Activated gamma-delta T cell treated with Interleukin-2 at 50 U/mL for 16 hours (primary cell): ENCODE results near the gene PRRT3.
"Not testable (repeated sequence)": the region's sequence is repeated elsewhere in the genome, so short reads cannot be mapped to it uniquely, and the experiment has no call there.

Experiments
- DNase-seq: peaks from one replicate; pipeline ENCODE4 v3.0.0-alpha.2; 2020

PRRT3 gene

DNA sequence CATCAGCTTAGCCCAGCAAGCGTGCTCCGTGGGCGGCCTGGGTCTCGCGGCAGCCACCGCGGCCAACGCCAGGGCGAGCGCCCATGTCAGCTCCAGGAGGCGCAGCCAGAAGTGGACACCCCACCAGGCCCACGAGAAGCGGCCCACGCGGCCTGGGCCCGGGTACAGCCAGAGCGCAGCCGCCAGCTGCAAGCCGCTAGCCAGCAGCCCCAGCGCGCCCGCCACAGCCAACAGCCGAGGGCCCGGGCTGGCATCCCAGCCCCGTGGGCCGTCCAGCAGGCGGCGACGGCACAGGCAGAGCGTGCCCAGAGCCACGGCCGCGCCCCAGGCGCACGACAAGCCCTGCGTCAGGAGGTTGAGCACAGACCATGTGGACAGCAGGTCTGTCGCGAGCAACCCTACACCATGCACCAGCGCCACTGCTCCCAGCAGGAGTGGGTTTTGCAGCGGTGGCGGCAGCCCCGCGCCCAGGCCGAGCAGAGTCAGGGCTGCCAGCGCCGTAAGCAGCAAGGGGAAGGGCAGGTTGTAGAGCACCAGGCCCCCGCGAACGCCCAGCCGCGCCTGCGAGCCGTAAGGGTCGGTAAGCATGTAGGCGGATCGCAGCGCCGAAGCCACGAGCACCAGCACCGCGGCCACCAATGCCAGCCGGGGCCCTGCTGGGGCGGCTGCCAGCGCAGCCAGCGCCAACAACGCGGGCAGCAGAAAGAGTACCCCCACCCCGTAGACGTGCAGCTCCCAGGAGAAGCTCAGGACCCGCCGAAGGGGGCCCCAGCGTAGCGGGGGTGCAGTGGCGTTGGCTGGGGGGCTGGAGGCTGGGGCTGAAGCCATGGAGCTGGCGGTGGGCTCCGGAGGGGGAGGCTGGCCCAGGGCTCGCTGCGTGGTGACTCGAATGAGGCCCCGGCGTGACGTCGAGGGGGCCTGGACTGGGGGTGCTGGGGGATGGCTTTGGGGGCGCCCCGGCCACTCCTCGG lies 4.9 kb downstream of the PRRT3 start:
- DNase-seq = no peak

DNA sequence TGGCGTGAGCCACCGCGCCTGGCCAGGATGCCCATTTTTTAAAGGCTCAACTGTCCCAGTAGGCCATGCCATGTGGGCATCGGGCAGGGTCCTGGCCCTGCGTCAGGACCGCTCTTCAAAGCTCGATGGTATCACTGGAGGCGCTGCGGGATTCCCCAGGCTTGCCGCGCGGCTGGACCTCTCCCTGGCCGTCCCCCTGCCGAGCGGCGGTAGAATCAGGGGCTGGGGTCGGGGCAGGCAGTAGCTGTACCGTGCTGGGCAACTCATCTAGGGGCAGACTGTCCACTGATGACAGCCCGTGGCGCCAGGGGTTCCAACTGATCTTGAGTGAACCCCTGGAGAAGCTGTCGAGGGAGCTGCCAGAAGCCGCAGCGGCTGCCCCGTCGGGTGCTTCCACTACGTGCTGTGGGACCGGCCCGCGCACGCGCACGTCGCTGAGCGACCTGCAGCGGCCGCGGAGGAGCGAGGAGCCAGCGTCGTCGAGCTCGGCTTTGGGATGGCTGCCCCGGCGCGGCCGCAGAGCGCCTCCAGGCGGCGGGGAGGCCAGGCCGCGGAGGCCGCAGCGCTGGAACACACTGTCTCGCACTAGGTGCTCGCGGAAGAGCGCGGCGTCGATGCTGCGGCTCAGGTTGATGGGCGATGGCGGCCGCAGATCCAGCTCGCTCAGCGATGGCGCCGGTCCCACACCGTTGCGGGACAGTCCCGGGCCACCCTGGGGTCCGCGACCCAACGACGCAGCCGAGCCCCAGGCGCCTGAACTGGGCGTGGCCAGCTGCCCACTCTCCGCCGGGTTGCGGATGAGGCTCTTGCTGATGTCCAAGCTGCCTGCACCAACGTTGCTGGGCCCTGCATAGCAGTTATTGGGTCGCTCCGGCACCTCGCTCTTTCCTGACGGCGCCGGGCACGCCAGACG lies 5.8 kb downstream of the PRRT3 start:
- DNase-seq = peak; percentile 80

- no peak for DNase-seq
Observed at GRCh38 chr3:9945358-9945757, 6.8 kb downstream of the PRRT3 start.

DNA sequence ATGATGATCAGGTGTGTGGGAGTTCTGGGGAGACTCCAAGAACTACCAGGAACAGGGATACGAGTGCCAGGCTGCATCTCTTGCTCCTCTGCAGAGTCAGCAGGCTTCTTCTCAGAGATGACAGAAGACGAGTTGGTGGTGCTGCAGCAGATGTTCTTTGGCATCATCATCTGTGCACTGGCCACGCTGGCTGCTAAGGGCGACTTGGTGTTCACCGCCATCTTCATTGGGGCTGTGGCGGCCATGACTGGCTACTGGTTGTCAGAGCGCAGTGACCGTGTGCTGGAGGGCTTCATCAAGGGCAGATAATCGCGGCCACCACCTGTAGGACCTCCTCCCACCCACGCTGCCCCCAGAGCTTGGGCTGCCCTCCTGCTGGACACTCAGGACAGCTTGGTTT lies 7.9 kb downstream of the PRRT3 start:
- no peak for DNase-seq

- DNase-seq = no peak
Observed at GRCh38 chr3:9942934-9943690, 9.1 kb downstream of the PRRT3 start.

GRCh38 chr3:9942164-9942563 lies 10.0 kb downstream of the PRRT3 start:
- DNase-seq = no peak

- no peak for DNase-seq
Observed at GRCh38 chr3:9940746-9941145, 11.5 kb downstream of the PRRT3 start.

GRCh38 chr3:9939906-9940305 lies 12.3 kb downstream of the PRRT3 start:
- not testable (repeated sequence) for DNase-seq

DNA sequence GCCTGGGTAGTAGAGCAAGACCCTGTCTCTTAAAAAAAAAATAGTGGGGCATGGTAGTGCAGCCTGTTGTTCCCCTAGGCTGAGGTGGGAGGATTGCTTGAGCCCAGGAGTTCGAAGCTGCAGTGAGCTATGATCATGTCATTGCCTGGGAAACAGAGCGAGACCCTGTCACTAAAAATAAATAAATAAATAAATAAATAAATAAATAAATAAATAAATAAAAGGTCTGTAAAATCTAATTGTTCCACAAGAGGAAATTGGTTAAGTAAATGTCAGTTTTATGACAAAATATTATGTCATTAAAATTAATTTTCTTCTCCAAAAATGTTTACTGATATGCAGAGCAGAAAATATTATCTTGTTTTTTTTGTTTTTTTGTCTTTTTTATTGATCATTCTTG lies 13.2 kb downstream of the PRRT3 start:
- no peak for DNase-seq

- no peak for DNase-seq
Observed at GRCh38 chr3:9937486-9938238, 14.5 kb downstream of the PRRT3 start.

GRCh38 chr3:9935966-9936510 lies 16.2 kb downstream of the PRRT3 start:
- DNase-seq = no peak

DNA sequence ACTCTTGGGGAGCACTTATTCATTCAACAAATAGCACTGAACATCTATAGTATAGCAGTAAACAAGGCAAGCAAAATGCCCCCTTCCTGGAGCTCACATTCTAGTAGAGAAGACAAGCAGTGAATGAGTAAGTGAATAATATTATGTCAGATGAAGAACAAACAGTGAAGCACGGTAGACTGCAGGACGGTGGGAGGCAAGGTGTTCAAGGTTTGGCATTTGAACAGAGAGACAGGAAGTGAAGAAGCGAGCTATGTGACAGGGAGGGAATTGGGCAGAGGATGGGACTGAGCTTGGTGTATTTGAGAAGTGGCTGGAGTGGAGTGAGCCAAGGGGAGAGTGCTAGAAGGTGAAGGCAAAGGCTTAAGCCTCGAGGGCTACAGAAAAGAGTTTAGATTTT lies 17.2 kb downstream of the PRRT3 start:
- no peak for DNase-seq

GRCh38 chr3:9934235-9934621 lies 18.0 kb downstream of the PRRT3 start:
- DNase-seq = no peak

DNA sequence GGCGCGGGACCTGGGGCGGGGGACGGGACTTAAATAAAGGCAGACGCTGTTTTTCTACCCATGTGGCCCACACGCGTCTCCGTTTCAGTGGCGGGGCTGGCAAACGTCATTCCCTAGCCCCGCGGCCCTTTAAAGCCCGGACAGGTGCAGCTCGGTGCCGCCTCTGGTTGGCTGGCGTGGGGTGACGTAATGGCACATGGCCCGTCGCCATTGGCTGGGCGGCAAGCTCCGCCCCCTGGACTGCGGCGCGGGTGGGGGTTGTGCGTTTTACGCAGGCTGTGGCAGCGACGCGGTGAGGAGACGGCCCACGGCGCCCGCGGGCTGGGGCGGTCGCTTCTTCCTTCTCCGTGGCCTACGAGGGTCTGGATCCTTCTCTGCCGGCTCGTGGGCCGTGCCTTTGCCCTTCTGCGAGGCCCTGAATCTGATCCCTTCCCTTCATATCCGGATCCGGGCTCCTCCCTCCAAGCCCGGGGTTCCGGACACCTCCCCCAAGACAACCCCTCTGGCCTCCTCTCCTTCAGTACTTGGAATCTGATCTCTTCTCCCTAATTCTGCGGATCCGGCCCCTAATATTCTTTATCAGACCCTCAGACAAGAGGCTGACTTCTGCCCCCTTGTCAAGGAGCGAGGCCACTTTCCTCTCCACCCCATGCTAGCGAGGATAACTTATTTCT lies 18.5 kb downstream of the PRRT3 start, which contains the start of gene CRELD1:
Gene CRELD1, plus strand, starts transcription at position 274 of the 674 bp plus-strand sequence. CDS start 605 bp downstream, outside the sequence.
- peak; percentile 96 for DNase-seq

- peak; percentile 88 for DNase-seq
Observed at GRCh38 chr3:9932843-9933560, 19.2 kb downstream of the PRRT3 start.

DNA sequence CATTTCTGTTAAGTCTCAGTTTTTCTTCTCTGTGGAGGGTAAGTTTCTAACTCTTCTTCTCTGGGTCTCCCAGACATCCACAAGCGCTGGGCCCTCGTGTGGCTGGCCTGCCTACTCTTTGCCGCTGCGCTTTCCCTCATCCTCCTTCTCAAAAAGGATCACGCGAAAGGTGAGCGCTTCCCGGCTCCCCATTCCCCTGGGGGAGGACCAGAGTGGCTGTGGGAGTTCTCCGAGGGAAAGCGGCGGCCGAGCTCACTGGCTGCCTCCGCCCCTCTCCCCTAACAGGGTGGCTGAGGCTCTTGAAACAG lies 19.7 kb downstream of the PRRT3 start:
- DNase-seq = no peak

DNA sequence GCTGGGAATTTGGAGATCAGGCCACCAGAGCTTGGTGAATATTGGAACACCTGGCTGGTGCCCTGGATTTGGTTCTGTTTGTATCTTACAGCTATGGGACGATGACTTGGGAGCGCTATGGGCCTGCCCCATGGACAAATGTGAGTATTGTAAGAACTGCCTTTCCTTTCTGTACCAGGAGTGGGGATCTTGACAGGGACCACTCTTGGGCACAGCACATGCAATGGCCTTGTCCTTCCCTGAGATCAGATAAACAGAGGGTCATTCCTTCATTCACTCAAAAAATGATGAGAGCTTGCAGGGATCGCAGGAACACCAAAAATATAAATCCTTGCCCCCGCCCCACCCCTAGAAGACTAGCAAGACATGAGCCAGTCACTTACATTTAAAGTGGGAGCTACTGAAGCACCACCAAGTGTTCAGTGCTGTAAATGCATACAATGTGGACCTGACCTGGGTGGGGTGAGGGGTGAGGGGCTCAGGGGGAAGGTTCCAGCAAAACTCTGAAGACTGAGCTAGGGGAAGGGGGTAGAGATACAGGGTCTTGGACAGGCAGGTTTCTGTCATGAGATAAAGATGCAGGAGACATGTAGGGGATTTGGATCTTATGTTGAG lies 21.3 kb downstream of the PRRT3 start:
- DNase-seq = no peak

DNA sequence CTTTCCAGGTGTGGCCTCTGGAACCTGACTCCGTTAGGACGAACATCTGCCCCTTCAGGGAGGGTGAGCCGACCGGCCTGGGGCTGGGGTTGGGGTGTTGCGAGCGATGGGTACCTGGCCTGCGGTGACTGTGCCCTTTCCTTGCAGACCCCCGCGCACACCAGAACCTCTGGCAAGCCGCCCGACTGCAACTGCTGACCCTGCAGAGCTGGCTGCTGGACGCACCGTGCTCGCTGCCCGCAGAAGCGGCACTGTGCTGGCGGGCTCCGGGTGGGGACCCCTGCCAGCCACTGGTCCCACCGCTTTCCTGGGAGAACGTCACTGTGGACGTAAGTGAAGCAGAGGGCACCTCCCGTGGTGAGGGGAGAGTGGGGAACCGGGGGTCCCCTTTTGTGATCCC lies 24.1 kb downstream of the PRRT3 start:
- DNase-seq = no peak

- DNase-seq = no peak
Observed at GRCh38 chr3:9918261-9919038, 33.8 kb downstream of the PRRT3 start.
